ENCODE data around the gene KLHL40.

The KLHL40 gene

GRCh38 chr3:42706721-42707619 is 21.6 kb downstream of the KLHL40 start:
- TF ChIP-seq, protein P1, sequence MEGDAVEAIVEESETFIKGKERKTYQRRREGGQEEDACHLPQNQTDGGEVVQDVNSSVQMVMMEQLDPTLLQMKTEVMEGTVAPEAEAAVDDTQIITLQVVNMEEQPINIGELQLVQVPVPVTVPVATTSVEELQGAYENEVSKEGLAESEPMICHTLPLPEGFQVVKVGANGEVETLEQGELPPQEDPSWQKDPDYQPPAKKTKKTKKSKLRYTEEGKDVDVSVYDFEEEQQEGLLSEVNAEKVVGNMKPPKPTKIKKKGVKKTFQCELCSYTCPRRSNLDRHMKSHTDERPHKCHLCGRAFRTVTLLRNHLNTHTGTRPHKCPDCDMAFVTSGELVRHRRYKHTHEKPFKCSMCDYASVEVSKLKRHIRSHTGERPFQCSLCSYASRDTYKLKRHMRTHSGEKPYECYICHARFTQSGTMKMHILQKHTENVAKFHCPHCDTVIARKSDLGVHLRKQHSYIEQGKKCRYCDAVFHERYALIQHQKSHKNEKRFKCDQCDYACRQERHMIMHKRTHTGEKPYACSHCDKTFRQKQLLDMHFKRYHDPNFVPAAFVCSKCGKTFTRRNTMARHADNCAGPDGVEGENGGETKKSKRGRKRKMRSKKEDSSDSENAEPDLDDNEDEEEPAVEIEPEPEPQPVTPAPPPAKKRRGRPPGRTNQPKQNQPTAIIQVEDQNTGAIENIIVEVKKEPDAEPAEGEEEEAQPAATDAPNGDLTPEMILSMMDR (conservative IDR thresholded peaks at IDR 0.05; ENCODE audit: low read length), result no peak
- DNase-seq (ENCODE audit: low read depth), result no peak
- no peak overlapping the region for H3K4me3 ChIP-seq (ENCODE audit: low read length)

DNA sequence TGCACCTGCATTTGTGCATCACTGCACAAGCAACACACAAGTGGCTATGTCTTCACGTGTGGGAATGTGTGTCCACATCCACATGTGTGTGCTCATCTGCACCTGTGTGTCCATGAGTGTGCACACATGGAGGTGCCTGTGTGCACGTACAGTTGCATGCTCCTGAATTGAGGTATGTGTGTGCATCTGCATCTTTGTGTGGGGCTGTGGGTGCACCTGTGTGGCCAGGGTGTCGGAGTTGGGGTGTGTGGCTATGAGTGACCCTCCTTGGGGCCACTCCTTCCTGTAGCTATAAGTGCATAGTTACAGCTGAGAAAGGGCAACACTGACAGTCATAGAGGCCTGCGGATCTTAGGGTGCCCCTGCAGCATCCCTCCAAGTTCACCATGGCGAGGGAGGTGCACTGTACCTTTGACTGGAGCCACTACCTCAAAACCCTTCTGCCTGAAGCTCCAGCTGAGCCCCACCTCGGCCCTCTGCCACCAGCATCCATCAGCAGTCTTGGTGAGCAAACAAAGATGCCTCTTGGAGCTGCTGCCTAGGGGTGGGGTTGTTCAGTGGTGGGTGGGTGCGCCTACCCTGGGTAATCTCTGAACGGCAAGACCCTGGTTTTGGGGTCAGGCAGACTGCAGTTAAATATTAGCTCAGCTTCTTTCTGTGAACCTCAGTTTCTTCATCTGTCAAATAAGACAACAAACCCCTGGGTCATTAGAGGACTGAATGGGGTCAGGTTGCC is 22.5 kb downstream of the KLHL40 start:
- TF ChIP-seq, protein P1 (conservative IDR thresholded peaks at IDR 0.05; ENCODE audit: low read length), result no peak
- no peak for DNase-seq (ENCODE audit: low read depth)
- H3K4me3 ChIP-seq (ENCODE audit: low read length), result no peak overlapping the region

DNA sequence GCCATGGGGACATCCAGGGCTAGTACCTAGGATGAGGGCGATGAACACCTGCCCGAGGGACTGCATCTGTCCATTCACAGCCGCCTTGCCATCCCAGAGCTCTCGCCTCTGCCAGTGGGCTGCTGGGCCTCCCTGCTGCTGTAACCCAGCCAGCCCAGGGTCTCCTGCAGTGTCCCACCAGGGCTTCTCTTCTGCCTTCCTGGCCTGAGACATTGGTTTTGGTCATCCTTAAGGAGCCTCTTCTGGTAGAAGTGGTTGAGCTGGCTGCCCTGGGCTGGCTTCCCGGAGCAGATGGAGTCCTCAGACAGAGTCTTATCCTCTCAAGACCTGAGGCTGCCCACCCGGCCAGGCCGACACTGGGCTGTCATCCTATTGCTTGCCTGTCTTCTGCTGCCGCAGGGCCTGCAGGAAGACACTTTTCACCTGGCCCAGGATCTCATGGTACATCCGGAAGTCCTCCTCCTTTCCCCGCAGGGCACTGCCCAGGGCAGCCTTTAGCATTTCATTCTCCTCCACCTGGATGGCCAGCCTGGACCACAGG is 23.3 kb downstream of the KLHL40 start:
- no peak overlapping the region for H3K4me3 ChIP-seq (ENCODE audit: low read length)
- TF ChIP-seq, protein P1 (conservative IDR thresholded peaks at IDR 0.05; ENCODE audit: low read length), result no peak
- no peak for DNase-seq (ENCODE audit: low read depth)

DNA sequence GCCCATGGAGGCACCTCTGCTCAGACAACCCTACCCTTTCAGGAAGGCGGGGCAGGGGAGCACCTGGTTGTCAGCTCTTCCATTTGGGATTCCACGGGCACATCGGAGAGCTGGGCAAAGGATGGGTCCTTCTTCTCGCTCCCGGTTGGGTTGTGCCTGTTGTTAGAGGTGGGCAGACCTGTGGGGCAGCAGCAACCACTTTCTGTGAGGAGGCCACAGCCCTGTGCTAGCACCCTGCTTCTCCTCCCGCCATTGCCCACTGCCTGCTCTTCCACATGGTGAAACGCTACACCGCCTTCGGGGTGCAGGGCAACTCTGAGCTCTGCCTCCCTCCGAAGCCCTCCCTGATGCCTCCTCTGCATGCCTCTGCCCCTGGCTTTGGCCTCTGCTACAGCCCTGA is 24.3 kb downstream of the KLHL40 start:
- no peak for DNase-seq (ENCODE audit: low read depth)
- TF ChIP-seq, protein P1 (conservative IDR thresholded peaks at IDR 0.05; ENCODE audit: low read length), result no peak
- H3K4me3 ChIP-seq (ENCODE audit: low read length), result no peak overlapping the region

- TF ChIP-seq, protein P1 (conservative IDR thresholded peaks at IDR 0.05; ENCODE audit: low read length), result no peak
- no peak overlapping the region for H3K4me3 ChIP-seq (ENCODE audit: low read length)
- no peak for DNase-seq (ENCODE audit: low read depth)
These were observed 25.1 kb downstream of the KLHL40 start for GRCh38 chr3:42710323-42711021.

DNA sequence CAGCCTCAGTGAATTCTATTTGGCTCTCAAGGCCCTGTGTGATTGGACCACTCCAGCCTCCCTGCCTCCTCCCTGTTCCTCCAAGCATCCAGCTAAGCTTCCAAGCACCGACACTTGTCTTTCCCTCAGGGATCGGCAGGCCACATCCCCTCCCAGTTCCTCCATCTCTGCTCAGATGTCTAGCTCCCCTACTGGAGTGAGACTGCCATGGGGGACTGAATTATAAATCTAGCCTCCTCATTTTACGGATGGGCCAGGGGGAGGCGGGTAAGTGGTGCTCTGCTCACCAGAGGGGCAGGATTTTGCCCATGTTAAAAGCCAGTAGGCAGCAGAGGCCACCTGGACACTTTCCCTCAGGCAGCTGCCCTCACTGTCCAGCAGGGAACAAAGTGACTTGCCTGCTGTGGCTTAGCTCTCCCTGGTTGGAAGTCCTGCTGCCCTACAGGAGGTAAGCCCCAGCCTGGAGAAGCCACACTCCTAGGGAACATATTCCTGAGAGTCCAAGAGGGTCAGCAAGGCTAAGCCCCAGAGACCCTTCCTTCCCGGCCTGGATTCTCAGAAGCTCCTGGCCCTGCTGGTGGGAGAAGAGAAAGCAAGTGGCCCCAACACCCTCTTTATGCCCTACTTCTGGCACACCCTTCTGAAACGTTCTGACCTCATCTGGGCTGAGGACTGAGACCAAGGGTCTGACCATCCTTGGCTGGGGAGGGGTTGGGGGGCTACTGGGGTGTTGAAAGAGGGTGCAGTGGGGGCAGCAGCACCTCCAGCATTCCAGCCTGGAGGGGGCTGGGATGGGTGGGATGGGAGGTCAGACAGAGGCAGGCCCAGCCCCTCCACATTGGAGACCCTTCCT is 26.4 kb downstream of the KLHL40 start:
- DNase-seq (ENCODE audit: low read depth), result no peak

More for the DNA sequence above, 26.4 kb downstream of the KLHL40 start:
- TF ChIP-seq, protein P1 (conservative IDR thresholded peaks at IDR 0.05; ENCODE audit: low read length), result no peak; the same call in 1 of the 2 replicates
- H3K4me3 ChIP-seq (ENCODE audit: low read length), result no peak overlapping the region
